Skeletal muscle satellite cell (primary cell): ENCODE measurements around the gene CREB5.
A peak's percentile ranks its signal among the peaks of the same experiment; 100 is the strongest.
"Not testable (repeated sequence)": the region's sequence is repeated elsewhere in the genome, so short reads cannot be mapped to it uniquely, and the experiment has no call there.

ENCODE experiments used
- H3K27me3 ChIP-seq: 2 replicates; pipeline ENCODE4 v1.7.0; 2013; ENCODE audit warnings: low read length; ENCODE audit not compliant: control insufficient read depth, insufficient read depth
- H3K36me3 ChIP-seq: 2 replicates; pipeline ENCODE4 v1.7.0; 2013; ENCODE audit warnings: mild to moderate bottlenecking, control low read depth, low read length; ENCODE audit not compliant: insufficient read depth
- H3K4me1 ChIP-seq: 2 replicates; pipeline ENCODE4 v1.7.0; 2013; ENCODE audit warnings: low read length; ENCODE audit not compliant: control insufficient read depth, insufficient read depth
- H3K4me2 ChIP-seq: 2 replicates; pipeline ENCODE4 v1.7.0; 2013; ENCODE audit warnings: mild to moderate bottlenecking, low read length
- H3K4me3 ChIP-seq: 2 replicates; pipeline ENCODE4 v1.7.0; 2013; ENCODE audit warnings: low read length
- H3K9ac ChIP-seq: 2 replicates; pipeline ENCODE4 v1.7.0; 2013; ENCODE audit warnings: mild to moderate bottlenecking, low read depth, low read length, moderate library complexity
- H3K9me3 ChIP-seq: replicated peaks from 2 replicates; pipeline ENCODE4 v1.7.0; 2013; ENCODE audit warnings: mild to moderate bottlenecking, control low read depth, low read length

Gene CREB5

GRCh38 chr7:28389504-28390395 lies 22.6 kb upstream of the CREB5 start:
- Histone ChIP-seq H3K36me3 (no peaks in the 10 kb centered on the region), H3K27me3 (no peaks in the 10 kb centered on the region), H3K9me3 (no peaks in the 10 kb centered on the region), H3K4me1 (peaks cover 8% of the 10 kb centered on the region), H3K4me2 (peak overlapping the region; percentile 88), H3K9ac (peak overlapping the region; percentile 75), H3K4me3 (peak overlapping the region; percentile 69)

- H3K4me1 ChIP-seq, result peaks cover 8% of the 10 kb centered on the region
- H3K36me3 ChIP-seq, result no peaks in the 10 kb centered on the region
- no peaks in the 10 kb centered on the region for H3K9me3 ChIP-seq
- no peak overlapping the region for H3K4me3 ChIP-seq
- H3K27me3 ChIP-seq, result no peaks in the 10 kb centered on the region
- H3K9ac ChIP-seq, result no peak overlapping the region
- H3K4me2 ChIP-seq, result peak overlapping the region; percentile 88
These were observed 21.9 kb upstream of the CREB5 start for GRCh38 chr7:28390426-28390825.

GRCh38 chr7:28392289-28392688 lies 20.0 kb upstream of the CREB5 start:
- Histone ChIP-seq H3K27me3 (no peaks in the 10 kb centered on the region), H3K9ac (no peak overlapping the region), H3K4me1 (peaks cover 8% of the 10 kb centered on the region), H3K9me3 (no peaks in the 10 kb centered on the region), H3K36me3 (no peaks in the 10 kb centered on the region), H3K4me2 (no peak overlapping the region), H3K4me3 (no peak overlapping the region)

GRCh38 chr7:28395404-28395803 lies 16.9 kb upstream of the CREB5 start:
- H3K9me3 ChIP-seq, result no peaks in the 10 kb centered on the region
- H3K9ac ChIP-seq, result no peak overlapping the region
- no peaks in the 10 kb centered on the region for H3K4me1 ChIP-seq
- no peaks in the 10 kb centered on the region for H3K36me3 ChIP-seq
- H3K4me2 ChIP-seq, result no peak overlapping the region
- H3K4me3 ChIP-seq, result no peak overlapping the region
- no peaks in the 10 kb centered on the region for H3K27me3 ChIP-seq

- Histone ChIP-seq H3K4me2 (no peak overlapping the region), H3K4me1 (no peaks in the 10 kb centered on the region), H3K36me3 (no peaks in the 10 kb centered on the region), H3K9ac (no peak overlapping the region), H3K4me3 (no peak overlapping the region), H3K9me3 (no peaks in the 10 kb centered on the region), H3K27me3 (no peaks in the 10 kb centered on the region)
These were observed 16.5 kb upstream of the CREB5 start for GRCh38 chr7:28395831-28396230.

- Histone ChIP-seq H3K36me3 (no peaks in the 10 kb centered on the region), H3K4me2 (no peak overlapping the region), H3K9ac (no peak overlapping the region), H3K4me1 (no peaks in the 10 kb centered on the region), H3K4me3 (no peak overlapping the region), H3K27me3 (no peaks in the 10 kb centered on the region), H3K9me3 (no peaks in the 10 kb centered on the region)
These were observed 15.2 kb upstream of the CREB5 start for GRCh38 chr7:28397141-28397540.

- Histone ChIP-seq H3K9me3 (no peaks in the 10 kb centered on the region), H3K4me2 (no peak overlapping the region), H3K4me1 (peaks cover 2% of the 10 kb centered on the region), H3K27me3 (no peaks in the 10 kb centered on the region), H3K9ac (no peak overlapping the region), H3K4me3 (no peak overlapping the region), H3K36me3 (no peaks in the 10 kb centered on the region)
These were observed 11.4 kb upstream of the CREB5 start for GRCh38 chr7:28400838-28401360.

- not testable (repeated sequence) for H3K4me1 ChIP-seq
These were observed 10.8 kb upstream of the CREB5 start for GRCh38 chr7:28401567-28401966.

GRCh38 chr7:28405662-28406061 lies 6.7 kb upstream of the CREB5 start:
- H3K27me3 ChIP-seq, result no peaks in the 10 kb centered on the region
- peaks cover 34% of the 10 kb centered on the region for H3K4me1 ChIP-seq
- no peaks in the 10 kb centered on the region for H3K36me3 ChIP-seq
- H3K4me3 ChIP-seq, result no peak overlapping the region
- no peaks in the 10 kb centered on the region for H3K9me3 ChIP-seq
- H3K4me2 ChIP-seq, result peak overlapping the region; percentile 0
- H3K9ac ChIP-seq, result no peak overlapping the region

More at GRCh38 chr7:28401567-28401966, 10.8 kb upstream of the CREB5 start:
- not testable (repeated sequence) for H3K4me3 ChIP-seq, H3K9me3 ChIP-seq, H3K36me3 ChIP-seq, H3K4me2 ChIP-seq, H3K9ac ChIP-seq, H3K27me3 ChIP-seq

GRCh38 chr7:28406192-28406591 lies 6.1 kb upstream of the CREB5 start:
- Histone ChIP-seq H3K4me3 (no peak overlapping the region), H3K27me3 (no peaks in the 10 kb centered on the region), H3K9ac (no peak overlapping the region), H3K9me3 (no peaks in the 10 kb centered on the region), H3K36me3 (no peaks in the 10 kb centered on the region), H3K4me1 (peaks cover 36% of the 10 kb centered on the region), H3K4me2 (peak overlapping the region; percentile 0)

GRCh38 chr7:28407651-28408050 lies 4.7 kb upstream of the CREB5 start:
- H3K4me1 ChIP-seq, result peaks cover 41% of the 10 kb centered on the region
- peak overlapping the region; percentile 94 for H3K4me2 ChIP-seq
- no peak overlapping the region for H3K4me3 ChIP-seq
- H3K36me3 ChIP-seq, result no peaks in the 10 kb centered on the region
- no peaks in the 10 kb centered on the region for H3K9me3 ChIP-seq
- H3K9ac ChIP-seq, result no peak overlapping the region
- no peaks in the 10 kb centered on the region for H3K27me3 ChIP-seq
